Gastroesophageal sphincter (tissue), 4 donors: ENCODE measurements around the gene CCSER1. TPM values are rescaled to one million over a fixed set of nuclear protein-coding genes. Genes with fewer than 3 reads are reported as not detected.

ENCODE experiments used
- ATAC-seq: fragments of 150-250 bp; one replicate; pipeline ENCODE4 v1.9.1; 2016; ENCODE audit warnings: mild to moderate bottlenecking, moderate library complexity
- H3K27ac ChIP-seq, 4 donors: fragments of 200-600 bp; sonication (generic) in 3 of 4; 1 replicate in 3 of 4; 2 replicates in 1 of 4; pipeline ENCODE4 v1.5.1; 2016 to 2019
- H3K27me3 ChIP-seq: fragments of 200-600 bp; sonication (generic); one replicate; pipeline ENCODE4 v1.5.1; 2019
- H3K36me3 ChIP-seq, 2 donors: fragments of 200-600 bp; sonication (generic); one replicate each; pipeline ENCODE4 v1.5.1; 2019; ENCODE audit warnings: control low read depth in 1 of 2
- H3K4me1 ChIP-seq, 3 donors: fragments of 200-600 bp; sonication (generic); 1 replicate in 2 of 3; 2 replicates in 1 of 3; pipeline ENCODE4 v1.5.1; 2016 to 2019; ENCODE audit warnings: control low read depth in 2 of 3
- H3K4me3 ChIP-seq, 2 donors: fragments of 200-600 bp; sonication (generic); one replicate each; pipeline ENCODE4 v1.5.1; 2019; ENCODE audit warnings: mild to moderate bottlenecking in 1 of 2, moderate library complexity in 1 of 2
- H3K9me3 ChIP-seq, 3 donors: fragments of 200-600 bp; sonication (generic); one replicate each; pipeline ENCODE4 v1.5.1; 2017 to 2019; ENCODE audit warnings: control low read depth in 2 of 3
- CTCF ChIP-seq, 4 experiments: fragments of 200-600 bp in 2 of 4; fragments of 450-650 bp in 2 of 4; sonication (generic) in 1 of 4; IDR thresholded peaks; one replicate each; pipeline ENCODE4 v1.5.1; 2017 to 2019; ENCODE audit warnings: antibody characterized with exemption in 4 of 4, mild to moderate bottlenecking in 2 of 4, moderate library complexity in 2 of 4
- EP300 ChIP-seq: sonication (generic); formaldehyde crosslinking; IDR thresholded peaks from one replicate; pipeline ENCODE4 v1.6.1; 2017; ENCODE audit warnings: antibody characterized with exemption, mild to moderate bottlenecking
- POLR2A ChIP-seq, 2 donors: fragments of 450-650 bp; IDR thresholded peaks; one replicate each; pipeline ENCODE4 v1.6.1; 2017; ENCODE audit warnings: antibody characterized with exemption in 2 of 2, mild to moderate bottlenecking in 2 of 2, moderate library complexity in 1 of 2
- POLR2AphosphoS5 ChIP-seq: sonication (generic); formaldehyde crosslinking; IDR thresholded peaks from one replicate; pipeline ENCODE4 v1.6.1; 2017; ENCODE audit warnings: antibody characterized with exemption
- WGBS, 2 donors: methylation state at CpG; one replicate each; pipeline ENCODE4 v1.1.5; 2018; ENCODE audit warnings: low coverage in 1 of 2; 5-methylcytosine and 5-hydroxymethylcytosine counted together
- total RNA-seq, 4 donors: library from RNA; depleted of rRNA; stranded (reverse); fragments of >200 nt; gene quantifications; one replicate each; pipeline ENCODE4 v1.1.0, GENCODE V29; 2016

Gene CCSER1
- total RNA-seq, 4 donors from 2014 or later, result 2.4 to 9.3 (median 4.6) TPM

GRCh38 chr4:90624781-90625180 lies 497.6 kb downstream of the CCSER1 start:
- TF ChIP-seq CTCF (IDR thresholded peaks at IDR 0.05) (no peak), EP300 (no peak), POLR2AphosphoS5 (no peak), POLR2A (IDR thresholded peaks at IDR 0.05) (no peak)
- Histone ChIP-seq H3K9me3 (no peaks in the 10 kb centered on the region), H3K27ac (no peak overlapping the region), H3K36me3 (no peaks in the 10 kb centered on the region), H3K4me1 (peaks cover 0 to 5% (median 0%) of the 10 kb centered on the region in 3 donors), H3K4me3 (no peak overlapping the region), H3K27me3 (no peaks in the 10 kb centered on the region)
- WGBS, 2 donors, result 6 to 16% methylated on average over 3 of the region's 3 CpGs
- ATAC-seq, result no peak

- WGBS, 2 donors, result 70 to 84% methylated on average over 7 of the region's 7 CpGs
- no peaks in the 10 kb centered on the region for H3K4me1 ChIP-seq
- no peak overlapping the region for H3K4me3 ChIP-seq
- H3K9me3 ChIP-seq, result no peaks in the 10 kb centered on the region
- no peak for TF ChIP-seq POLR2AphosphoS5
- no peak for TF ChIP-seq CTCF (IDR thresholded peaks at IDR 0.05)
- TF ChIP-seq POLR2A (IDR thresholded peaks at IDR 0.05), result no peak
- TF ChIP-seq EP300, result no peak
- no peaks in the 10 kb centered on the region for H3K27me3 ChIP-seq
- no peak overlapping the region for H3K27ac ChIP-seq
- no peaks in the 10 kb centered on the region for H3K36me3 ChIP-seq
- ATAC-seq, result no peak
These were observed 514.8 kb downstream of the CCSER1 start for GRCh38 chr4:90641861-90642599.

- Histone ChIP-seq H3K4me1 (no peaks in the 10 kb centered on the region), H3K4me3 (no peak overlapping the region), H3K27me3 (no peaks in the 10 kb centered on the region), H3K9me3 (no peaks in the 10 kb centered on the region), H3K36me3 (no peaks in the 10 kb centered on the region), H3K27ac (no peak overlapping the region)
- TF ChIP-seq CTCF (IDR thresholded peaks at IDR 0.05) (no peak), POLR2AphosphoS5 (no peak), EP300 (no peak), POLR2A (IDR thresholded peaks at IDR 0.05) (no peak)
- WGBS, 2 donors, result 83 to 100% methylated on average over 1 of the region's 1 CpG
- ATAC-seq, result no peak
These were observed 516.0 kb downstream of the CCSER1 start for GRCh38 chr4:90643156-90643555.

- no peaks in the 10 kb centered on the region for H3K4me1 ChIP-seq
- no peaks in the 10 kb centered on the region for H3K9me3 ChIP-seq
- H3K4me3 ChIP-seq, result no peak overlapping the region
- no peak for ATAC-seq
- TF ChIP-seq POLR2A (IDR thresholded peaks at IDR 0.05) (no peak), EP300 (no peak), POLR2AphosphoS5 (no peak), CTCF (IDR thresholded peaks at IDR 0.05) (no peak)
- H3K27me3 ChIP-seq, result no peaks in the 10 kb centered on the region
- no peaks in the 10 kb centered on the region for H3K36me3 ChIP-seq
- no peak overlapping the region for H3K27ac ChIP-seq
These were observed 521.1 kb downstream of the CCSER1 start for GRCh38 chr4:90648311-90648710.

- TF ChIP-seq POLR2A (IDR thresholded peaks at IDR 0.05), result no peak
- TF ChIP-seq POLR2AphosphoS5, result no peak
- TF ChIP-seq EP300, result no peak
- no peak for TF ChIP-seq CTCF (IDR thresholded peaks at IDR 0.05)
- Histone ChIP-seq H3K4me1 (no peaks in the 10 kb centered on the region), H3K27me3 (no peaks in the 10 kb centered on the region), H3K4me3 (no peak overlapping the region), H3K36me3 (no peaks in the 10 kb centered on the region), H3K27ac (no peak overlapping the region), H3K9me3 (no peaks in the 10 kb centered on the region)
- WGBS, 2 donors, result 84% methylated on average over 2 of the region's 2 CpGs; no CpG with 5 or more reads in 1 of the 2 donors
- no peak for ATAC-seq
These were observed 521.6 kb downstream of the CCSER1 start for GRCh38 chr4:90648791-90649190.
